AG09319 (cell line): ENCODE results near the gene ACBD6.

ENCODE experiments used
- DNase-seq: peaks from one replicate; pipeline ENCODE4 v3.0.0-alpha.2; 2010; ENCODE audit warnings: low read depth; ENCODE audit errors: extremely low read depth
- CTCF ChIP-seq: IDR thresholded peaks from 2 replicates; pipeline ENCODE4 v1.5.1; 2011; ENCODE audit warnings: low read depth, mild to moderate bottlenecking, inconsistent platforms, low read length, moderate library complexity

The ACBD6 gene

GRCh38 chr1:180268556-180269075, 233.8 kb downstream of the ACBD6 start:
- no peak for DNase-seq

GRCh38 chr1:180267761-180268555, 234.4 kb downstream of the ACBD6 start:
- DNase-seq = no peak
- TF ChIP-seq CTCF = no peak

More at GRCh38 chr1:180268556-180269075, 233.8 kb downstream of the ACBD6 start:
- no peak for TF ChIP-seq CTCF

GRCh38 chr1:180267211-180267561, 235.2 kb downstream of the ACBD6 start:
- TF ChIP-seq CTCF = no peak
- no peak for DNase-seq

GRCh38 chr1:180266275-180267210, 235.8 kb downstream of the ACBD6 start:
- no peak for TF ChIP-seq CTCF
- DNase-seq = no peak

GRCh38 chr1:180265871-180266270, 236.5 kb downstream of the ACBD6 start:
- no peak for DNase-seq
- TF ChIP-seq CTCF = no peak

GRCh38 chr1:180265201-180265600, 237.2 kb downstream of the ACBD6 start:
- DNase-seq = no peak
- no peak for TF ChIP-seq CTCF

GRCh38 chr1:180264595-180264994, 237.8 kb downstream of the ACBD6 start:
- DNase-seq = no peak
- no peak for TF ChIP-seq CTCF
